Neuronal stem cell (in vitro differentiated cells): Measurements from ENCODE around the gene SPAG6.

Source experiments
- DNase-seq: peaks from one replicate; pipeline ENCODE4 v3.0.0-alpha.2; 2013; ENCODE audit warnings: low spot score
- H2AFZ ChIP-seq: one replicate; pipeline ENCODE4 v1.6.1; 2013; ENCODE audit warnings: mild to moderate bottlenecking, low read length, inconsistent platforms
- H2AK5ac ChIP-seq: 2 replicates; pipeline ENCODE4 v1.6.1; 2013; ENCODE audit warnings: low read depth, mild to moderate bottlenecking, inconsistent platforms, low read length, moderate library complexity, mixed read lengths
- H2BK120ac ChIP-seq: 2 replicates; pipeline ENCODE4 v1.6.1; 2013; ENCODE audit warnings: low read depth, mild to moderate bottlenecking, inconsistent platforms, low read length, moderate library complexity, mixed read lengths
- H2BK12ac ChIP-seq: one replicate; pipeline ENCODE4 v1.6.1; 2013; ENCODE audit warnings: low read length, inconsistent platforms
- H2BK15ac ChIP-seq: 2 replicates; pipeline ENCODE4 v1.6.1; 2013; ENCODE audit warnings: mild to moderate bottlenecking, low read length, inconsistent platforms, mixed read lengths
- H2BK5ac ChIP-seq: one replicate; pipeline ENCODE4 v1.6.1; 2013; ENCODE audit warnings: inconsistent platforms, mild to moderate bottlenecking, low read length, moderate library complexity
- H3K14ac ChIP-seq: one replicate; pipeline ENCODE4 v1.6.1; 2013; ENCODE audit warnings: low read length, inconsistent platforms
- H3K18ac ChIP-seq: 2 replicates; pipeline ENCODE4 v1.6.1; 2013; ENCODE audit warnings: low read length, inconsistent platforms
- H3K23ac ChIP-seq: 2 replicates; pipeline ENCODE4 v1.6.1; 2013; ENCODE audit warnings: low read depth, mild to moderate bottlenecking, mixed read lengths, low read length, inconsistent platforms; ENCODE audit not compliant: poor library complexity
- H3K27ac ChIP-seq: replicated peaks from 3 replicates; pipeline ENCODE4 v1.5.1; 2013; ENCODE audit warnings: low read length, inconsistent platforms
- H3K27me3 ChIP-seq, 3 experiments: 2 replicates each; pipeline ENCODE4 v1.6.1; 2013; ENCODE audit warnings: low read length in 3 of 3, mild to moderate bottlenecking in 2 of 3, inconsistent platforms in 1 of 3, low read depth in 1 of 3, mixed read lengths in 1 of 3, moderate library complexity in 1 of 3; ENCODE audit not compliant: control insufficient read depth in 3 of 3, insufficient read depth in 3 of 3
- H3K36me3 ChIP-seq, 2 donors: replicated peaks in 1 of 2; 2 replicates each; pipeline ENCODE4 v1.6.1; 2013; ENCODE audit warnings: low read length in 2 of 2; ENCODE audit not compliant: control insufficient read depth in 2 of 2, insufficient read depth in 2 of 2
- H3K4ac ChIP-seq: 2 replicates; pipeline ENCODE4 v1.6.1; 2013; ENCODE audit warnings: inconsistent platforms, mild to moderate bottlenecking, low read length, moderate library complexity
- H3K4me1 ChIP-seq, 2 donors: 1 replicate in 1 of 2; 2 replicates in 1 of 2; pipeline ENCODE4 v1.6.1; 2013; ENCODE audit warnings: low read length in 2 of 2, low read depth in 1 of 2; ENCODE audit not compliant: control insufficient read depth in 2 of 2, insufficient read depth in 1 of 2
- H3K4me2 ChIP-seq: one replicate; pipeline ENCODE4 v1.6.1; 2013; ENCODE audit warnings: mild to moderate bottlenecking, low read length, inconsistent platforms; ENCODE audit not compliant: insufficient read depth, poor library complexity, severe bottlenecking
- H3K4me3 ChIP-seq, 2 donors: 2 replicates each; pipeline ENCODE4 v1.5.1; 2013; ENCODE audit warnings: low read length in 2 of 2, mild to moderate bottlenecking in 2 of 2, inconsistent platforms in 1 of 2, moderate library complexity in 1 of 2
- H3K79me1 ChIP-seq: one replicate; pipeline ENCODE4 v1.6.1; 2013; ENCODE audit warnings: low read depth, mild to moderate bottlenecking, inconsistent platforms, low read length, moderate library complexity
- H3K9ac ChIP-seq: one replicate; pipeline ENCODE4 v1.6.1; 2013; ENCODE audit warnings: mild to moderate bottlenecking, low read depth, low read length, inconsistent platforms; ENCODE audit not compliant: poor library complexity
- H3K9me3 ChIP-seq, 2 donors: replicated peaks in 1 of 2; 2 replicates each; pipeline versions ENCODE3 to v1.6.1; 2013; ENCODE audit warnings: low read length in 2 of 2, mild to moderate bottlenecking in 2 of 2, inconsistent platforms in 1 of 2, low read depth in 1 of 2, mixed read lengths in 1 of 2, moderate library complexity in 1 of 2; ENCODE audit not compliant: control insufficient read depth in 2 of 2, insufficient read depth in 1 of 2
- H4K8ac ChIP-seq: one replicate; pipeline ENCODE4 v1.6.1; 2013; ENCODE audit warnings: low read depth, mild to moderate bottlenecking, inconsistent platforms, low read length, moderate library complexity
- H4K91ac ChIP-seq: one replicate; pipeline ENCODE4 v1.6.1; 2013; ENCODE audit warnings: low read length, low read depth, mild to moderate bottlenecking, inconsistent platforms; ENCODE audit not compliant: poor library complexity
- WGBS, 2 donors: extraction: QIAGEN DNeasy Blood & Tissue Kit; methylation state at CpG; one replicate each; pipeline ENCODE4 v1.1.7; 2013; ENCODE audit warnings: missing lambda C conversion rate in 2 of 2, mixed read lengths in 1 of 2; ENCODE audit not compliant: insufficient read length in 2 of 2, insufficient replicate concordance in 1 of 2; ENCODE audit errors: extremely low coverage in 2 of 2; 5-methylcytosine and 5-hydroxymethylcytosine counted together

The SPAG6 gene

GRCh38 chr10:22415072-22415471 is 69.8 kb downstream of the SPAG6 start:
- peaks cover 0 to 6% of the 10 kb centered on the region in 2 donors for H3K4me1 ChIP-seq

GRCh38 chr10:22417736-22418268 is 72.5 kb downstream of the SPAG6 start:
- Histone ChIP-seq H3K9me3 (no peaks in the 10 kb centered on the region), H3K36me3 (no peaks in the 10 kb centered on the region), H2BK120ac (no peak overlapping the region), H4K91ac (no peak overlapping the region), H3K23ac (no peak overlapping the region), H3K18ac (no peak overlapping the region), H3K27me3 (no peaks in the 10 kb centered on the region), H4K8ac (no peak overlapping the region), H3K79me1 (no peaks in the 10 kb centered on the region), H3K4me3 (no peak overlapping the region), H3K4me1 (peaks cover 0 to 6% of the 10 kb centered on the region in 2 donors), H2BK15ac (no peak overlapping the region), H3K14ac (no peak overlapping the region), H3K9ac (no peak overlapping the region), H2AFZ (peak overlapping the region; percentile 64), H3K4ac (no peak overlapping the region), H2BK12ac (no peak overlapping the region), H3K27ac (no peak overlapping the region), H2BK5ac (no peak overlapping the region), H2AK5ac (no peak overlapping the region), H3K4me2 (no peak overlapping the region)
- no peak for DNase-seq
- WGBS, 2 donors: no CpG with 5 or more reads among the region's 3 CpGs

More at GRCh38 chr10:22415072-22415471, 69.8 kb downstream of the SPAG6 start:
- no peak overlapping the region for H2AK5ac ChIP-seq
- no peak overlapping the region for H2BK12ac ChIP-seq
- no peak overlapping the region for H2BK120ac ChIP-seq
- H3K23ac ChIP-seq: no peak overlapping the region
- no peak overlapping the region for H2AFZ ChIP-seq
- H4K8ac ChIP-seq: no peak overlapping the region
- no peak overlapping the region for H3K4me3 ChIP-seq
- no peaks in the 10 kb centered on the region for H3K9me3 ChIP-seq
- H3K27me3 ChIP-seq: no peaks in the 10 kb centered on the region
- no peak overlapping the region for H3K18ac ChIP-seq
- no peaks in the 10 kb centered on the region for H3K36me3 ChIP-seq
- no peak overlapping the region for H4K91ac ChIP-seq
- no peak overlapping the region for H3K14ac ChIP-seq
- DNase-seq: no peak
- H3K79me1 ChIP-seq: no peaks in the 10 kb centered on the region
- no CpG with 5 or more reads among the region's 2 CpGs for WGBS, 2 donors
- no peak overlapping the region for H3K9ac ChIP-seq
- no peak overlapping the region for H2BK15ac ChIP-seq
- no peak overlapping the region for H3K4ac ChIP-seq
- H3K27ac ChIP-seq: no peak overlapping the region
- H2BK5ac ChIP-seq: no peak overlapping the region
- no peak overlapping the region for H3K4me2 ChIP-seq

GRCh38 chr10:22420787-22421517 is 75.7 kb downstream of the SPAG6 start:
- Histone ChIP-seq H3K23ac (no peak overlapping the region), H2BK15ac (no peak overlapping the region), H3K9ac (no peak overlapping the region), H3K14ac (no peak overlapping the region), H3K4me1 (peaks cover 0 to 6% of the 10 kb centered on the region in 2 donors), H3K27ac (no peak overlapping the region), H3K4me3 (no peak overlapping the region), H4K8ac (no peak overlapping the region), H2AK5ac (no peak overlapping the region), H3K18ac (no peak overlapping the region), H3K27me3 (no peaks in the 10 kb centered on the region), H2BK12ac (no peak overlapping the region), H3K4ac (no peak overlapping the region), H2BK120ac (no peak overlapping the region), H4K91ac (no peak overlapping the region), H2BK5ac (no peak overlapping the region), H3K9me3 (no peaks in the 10 kb centered on the region), H2AFZ (no peak overlapping the region), H3K4me2 (no peak overlapping the region), H3K36me3 (no peaks in the 10 kb centered on the region), H3K79me1 (no peaks in the 10 kb centered on the region)
- WGBS, 2 donors: no CpG with 5 or more reads among the region's 4 CpGs
- no peak for DNase-seq

GRCh38 chr10:22426653-22427052 is 81.4 kb downstream of the SPAG6 start:
- Histone ChIP-seq H3K36me3 (no peaks in the 10 kb centered on the region), H3K18ac (no peak overlapping the region), H3K14ac (no peak overlapping the region), H4K8ac (no peak overlapping the region), H3K4me2 (no peak overlapping the region), H4K91ac (no peak overlapping the region), H2BK120ac (no peak overlapping the region), H3K27ac (no peak overlapping the region), H2BK5ac (no peak overlapping the region), H2AFZ (no peak overlapping the region), H2BK15ac (no peak overlapping the region), H3K4ac (no peak overlapping the region), H3K4me3 (no peak overlapping the region), H3K23ac (no peak overlapping the region), H2AK5ac (no peak overlapping the region), H3K9me3 (no peaks in the 10 kb centered on the region), H2BK12ac (no peak overlapping the region), H3K27me3 (no peaks in the 10 kb centered on the region), H3K4me1 (peaks cover 12 to 20% of the 10 kb centered on the region in 2 donors), H3K79me1 (no peaks in the 10 kb centered on the region), H3K9ac (no peak overlapping the region)
- DNase-seq: no peak
- no CpG with 5 or more reads among the region's 5 CpGs for WGBS, 2 donors
